GM18873 (cell line): ENCODE data around the gene SLC29A3.

Experiments
- ATAC-seq: cut with Tn5 transposase; IDR thresholded peaks from one replicate; pipeline ENCODE4 v1.9.1; 2021; ENCODE audit warnings: mild to moderate bottlenecking, moderate library complexity, moderate number of reproducible peaks; ENCODE audit not compliant: unreplicated experiment, low FRiP score

SLC29A3 gene

DNA sequence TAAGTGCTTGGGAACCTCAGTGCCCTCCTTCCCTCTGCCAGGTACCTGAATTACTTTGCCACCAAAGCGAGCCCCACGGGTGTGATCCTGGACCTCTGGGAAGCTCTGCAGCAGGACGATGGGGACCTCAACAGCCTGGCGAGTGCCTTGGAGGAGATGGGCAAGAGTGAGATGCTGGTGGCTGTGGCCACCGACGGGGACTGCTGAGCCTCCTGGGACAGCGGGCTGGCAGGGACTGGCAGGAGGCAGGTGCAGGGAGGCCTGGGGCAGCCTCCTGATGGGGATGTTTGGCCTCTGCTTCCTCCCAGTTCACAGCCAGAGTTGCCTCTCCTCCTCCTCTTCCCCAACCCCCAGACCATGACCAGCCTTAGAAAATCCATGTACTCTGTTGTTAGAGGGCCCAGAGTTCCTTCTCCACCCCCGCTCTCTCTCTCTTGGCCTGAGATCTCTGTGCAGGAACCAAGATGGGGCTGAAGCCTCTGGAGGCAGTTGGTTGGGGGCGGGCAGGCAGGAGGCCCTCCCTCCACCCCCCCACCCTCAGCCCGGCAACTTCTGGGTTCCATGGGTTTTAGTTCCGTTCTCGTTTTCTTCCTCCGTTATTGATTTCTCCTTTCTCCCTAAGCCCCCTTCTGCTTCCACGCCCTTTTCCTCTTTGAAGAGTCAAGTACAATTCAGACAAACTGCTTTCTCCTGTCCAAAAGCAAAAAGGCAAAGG lies 19.8 kb upstream of the SLC29A3 start:
- ATAC-seq, result no peak

DNA sequence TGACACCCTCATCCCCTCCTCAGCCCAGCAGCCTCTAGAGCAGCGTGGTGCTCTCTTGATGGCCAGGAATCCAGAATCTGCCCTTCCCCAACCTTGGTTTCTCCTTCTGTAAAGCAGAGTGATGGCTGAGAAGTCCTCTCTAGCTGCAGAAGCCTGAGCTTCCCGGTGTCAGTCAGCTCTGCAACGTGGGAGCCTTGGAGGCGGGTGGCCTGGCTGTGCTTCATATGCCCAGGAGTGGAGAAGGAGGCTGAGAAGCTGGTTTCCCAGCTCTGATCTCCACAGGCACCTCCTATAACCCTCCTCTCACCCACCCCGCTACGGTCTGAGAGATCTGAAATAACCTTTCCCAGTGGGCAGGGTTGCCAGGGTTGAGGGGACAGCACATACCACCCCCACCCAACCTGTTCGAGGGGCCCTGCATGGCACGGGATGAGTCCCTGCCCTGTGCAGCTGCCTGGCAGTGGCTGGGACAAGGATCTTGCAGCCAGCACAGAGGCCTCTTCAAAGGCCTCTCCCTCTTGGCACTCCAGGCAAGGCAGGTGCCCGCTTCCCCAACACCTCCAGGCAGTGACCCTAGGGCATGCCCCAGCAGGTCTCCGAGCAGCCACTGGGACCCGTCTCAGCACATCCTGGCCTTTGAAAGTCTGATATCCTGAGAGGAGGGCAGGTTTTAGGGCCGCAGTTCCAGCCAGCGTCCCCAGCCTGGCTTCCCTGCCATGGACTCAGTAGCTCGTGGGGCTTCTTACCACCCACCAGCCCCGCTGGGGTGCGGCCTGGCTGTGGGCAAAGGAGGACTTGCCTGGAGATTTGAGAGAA lies 18.3 kb upstream of the SLC29A3 start:
- no peak for ATAC-seq

DNA sequence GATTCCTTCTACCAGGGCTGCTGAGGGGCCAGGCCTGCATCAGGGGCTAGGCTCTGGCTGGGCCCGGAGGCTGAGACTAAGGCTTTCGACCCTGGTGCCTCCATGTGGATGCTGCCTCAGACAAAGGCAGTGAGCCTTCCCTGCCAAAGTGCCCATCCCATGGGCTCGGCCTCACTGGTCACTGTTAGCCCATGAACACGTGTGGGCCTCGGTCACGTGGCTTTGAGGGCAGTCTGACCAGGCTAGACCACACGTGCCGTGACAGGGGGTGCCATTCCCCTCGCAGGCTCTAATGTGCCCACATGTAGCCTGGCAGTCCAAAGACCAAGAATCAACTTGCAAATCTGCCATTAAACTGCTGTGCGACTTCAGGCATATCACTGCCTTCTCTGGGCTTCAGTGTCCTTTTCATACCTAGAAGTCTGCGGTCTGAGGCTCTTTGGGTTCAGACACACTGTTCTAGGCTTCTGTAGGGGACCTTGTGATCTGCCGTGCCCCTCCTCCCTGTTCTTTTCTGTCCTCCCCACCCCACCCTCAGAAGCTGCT lies 17.6 kb upstream of the SLC29A3 start:
- no peak for ATAC-seq

DNA sequence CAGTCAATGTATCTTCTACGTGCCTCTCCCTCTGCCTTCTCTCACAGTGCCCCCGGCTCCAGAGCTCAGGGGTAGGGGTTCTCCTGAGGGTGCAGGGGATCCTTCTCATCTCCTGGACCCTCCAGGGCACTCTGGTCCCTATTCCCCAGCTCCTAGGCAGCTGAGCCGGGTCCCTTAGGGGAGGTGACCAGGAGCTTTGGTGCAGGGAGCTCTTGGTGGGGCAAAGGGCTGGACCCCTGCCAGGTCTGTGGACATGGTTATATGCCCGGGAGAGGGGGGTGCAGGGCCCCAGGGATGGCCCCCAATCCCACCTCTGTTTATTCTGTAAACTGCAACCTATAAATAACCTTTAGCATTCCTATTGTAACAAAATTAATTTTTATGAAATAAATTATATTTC lies 16.6 kb upstream of the SLC29A3 start:
- ATAC-seq, result no peak

DNA sequence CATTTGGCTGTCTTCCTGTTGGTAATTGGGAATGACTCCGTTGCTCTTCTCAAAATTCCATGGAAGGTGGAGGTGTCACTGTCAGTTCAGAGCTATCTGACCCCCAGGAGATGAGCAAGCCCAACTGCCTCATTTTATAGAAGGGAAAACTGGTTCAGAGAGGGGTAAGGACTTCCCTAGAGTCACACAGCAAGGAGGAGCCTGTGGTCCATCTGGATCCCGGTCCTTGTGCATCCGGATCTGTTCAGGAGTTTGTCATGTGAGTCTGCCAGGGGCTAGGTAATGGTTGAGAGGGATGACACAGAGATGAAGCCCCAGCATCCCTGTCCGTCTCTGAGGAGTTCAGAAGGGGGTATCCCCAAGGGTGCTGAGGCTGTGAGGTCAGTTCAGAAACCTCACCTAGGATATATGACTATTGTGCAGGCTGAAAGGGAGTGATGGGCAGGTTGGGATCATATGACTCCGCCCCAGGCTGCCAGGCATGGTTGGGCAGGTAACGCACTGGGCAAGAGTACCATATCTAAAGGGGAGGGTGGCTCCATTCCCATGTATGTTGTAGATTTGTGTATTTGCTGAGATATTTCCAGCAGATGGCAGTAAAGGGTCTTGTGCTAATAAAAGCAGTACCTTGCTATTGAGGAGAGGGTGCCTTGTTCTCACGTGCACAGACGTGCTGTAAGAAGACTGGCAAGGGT lies 16.0 kb upstream of the SLC29A3 start:
- no peak for ATAC-seq

DNA sequence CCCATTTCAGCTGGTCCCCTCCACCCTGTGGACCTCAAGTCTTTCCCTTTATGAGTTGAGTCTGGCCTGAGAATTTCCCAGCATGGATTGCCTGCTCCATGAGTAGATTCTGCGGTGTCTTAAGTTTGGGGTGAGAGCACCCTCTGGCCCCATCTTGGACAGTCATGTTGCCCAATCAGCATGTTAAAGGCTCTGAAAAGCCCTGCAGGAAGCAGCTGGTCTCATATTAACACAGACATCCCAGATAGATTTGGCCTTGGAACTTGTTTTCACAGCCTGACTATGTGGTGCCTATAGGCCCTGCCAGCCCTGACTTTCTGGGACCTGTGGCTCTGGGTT lies 15.5 kb upstream of the SLC29A3 start:
- ATAC-seq, result no peak

DNA sequence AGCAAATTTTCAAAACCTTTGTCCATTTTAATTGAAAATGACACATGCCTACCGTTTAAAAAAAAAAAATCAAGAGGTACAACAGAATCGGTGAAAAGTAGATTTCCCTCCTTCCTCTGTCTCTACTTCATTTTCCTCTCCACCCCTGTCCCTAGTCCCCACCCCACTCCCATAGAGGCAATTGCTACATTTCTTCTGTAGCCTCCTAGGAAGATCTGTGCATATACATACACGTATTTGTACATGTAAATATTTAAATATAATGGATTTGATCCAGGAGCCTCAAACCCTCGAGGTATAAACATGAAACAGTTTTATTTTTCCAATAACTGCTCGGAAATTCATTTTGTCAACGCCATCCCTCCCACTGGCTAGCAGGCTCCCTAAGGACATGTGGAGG lies 14.1 kb upstream of the SLC29A3 start:
- ATAC-seq, result no peak

DNA sequence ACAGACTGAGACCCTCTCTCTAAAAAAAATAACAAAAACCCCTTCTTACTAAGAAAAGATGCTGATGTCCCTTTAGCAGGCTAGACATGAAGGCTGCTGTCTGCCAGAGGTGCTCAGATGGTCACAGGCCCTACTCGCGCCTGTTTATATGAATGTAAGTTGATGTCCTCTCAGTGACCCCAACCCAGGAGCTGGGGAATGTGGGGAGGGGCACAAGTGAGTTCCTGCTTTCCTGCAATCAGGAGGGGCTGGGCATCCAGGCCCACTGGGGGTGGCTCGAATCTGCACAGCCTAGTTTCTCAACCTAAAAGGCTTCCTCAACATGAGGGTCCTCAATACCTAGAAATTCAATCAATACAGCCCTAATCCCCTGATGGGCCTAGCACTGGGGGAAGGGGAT lies 12.1 kb upstream of the SLC29A3 start:
- ATAC-seq, result no peak

DNA sequence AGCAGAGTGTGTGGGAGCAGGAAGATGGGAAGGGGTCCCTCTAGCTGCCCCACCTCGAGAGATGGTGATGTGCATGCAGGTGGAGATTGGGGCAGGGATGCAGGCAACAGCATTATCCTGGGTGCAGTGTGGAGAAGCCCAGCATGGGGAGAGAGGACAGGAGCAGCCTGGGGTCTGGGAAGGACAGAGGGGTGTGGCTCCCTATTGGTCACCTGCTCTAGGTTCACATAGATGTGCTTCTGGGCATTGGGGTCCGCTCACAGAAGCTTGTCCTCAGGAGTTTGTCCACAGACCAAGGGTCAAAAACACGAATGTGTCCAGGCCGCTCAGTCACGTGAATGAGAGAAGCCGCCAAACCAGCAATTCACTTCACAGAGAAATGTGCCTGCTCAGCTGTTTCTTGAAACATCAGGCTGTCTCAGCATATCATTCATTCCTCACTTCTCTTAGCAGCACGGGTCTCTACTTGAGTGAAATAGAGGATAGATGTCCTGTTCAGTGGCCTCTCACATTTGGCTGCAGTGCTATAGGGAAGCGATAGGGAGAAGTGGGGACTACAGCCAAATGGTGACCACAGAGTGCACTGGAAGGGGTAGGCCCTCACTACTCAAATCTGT lies 11.5 kb upstream of the SLC29A3 start:
- no peak for ATAC-seq

DNA sequence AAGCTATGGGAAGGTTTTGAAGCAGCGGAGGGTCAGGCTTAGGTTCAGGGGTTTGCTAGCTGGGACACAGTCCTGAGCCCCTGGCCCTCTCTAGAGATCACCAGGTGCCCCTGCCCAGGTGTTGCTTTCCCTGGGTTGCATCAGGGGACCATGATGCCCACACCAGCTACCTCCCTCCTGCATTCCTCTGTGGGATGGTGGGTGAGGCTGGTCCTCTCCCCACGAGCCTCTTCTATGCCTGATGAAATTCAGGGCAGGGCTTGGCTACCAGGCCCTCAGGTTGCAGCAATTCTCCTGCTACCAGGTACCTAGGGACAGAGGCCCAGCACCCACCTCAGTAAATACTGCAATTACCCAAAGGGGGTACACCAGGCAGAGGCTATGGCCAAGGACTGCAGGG lies 10.8 kb upstream of the SLC29A3 start:
- ATAC-seq, result no peak

DNA sequence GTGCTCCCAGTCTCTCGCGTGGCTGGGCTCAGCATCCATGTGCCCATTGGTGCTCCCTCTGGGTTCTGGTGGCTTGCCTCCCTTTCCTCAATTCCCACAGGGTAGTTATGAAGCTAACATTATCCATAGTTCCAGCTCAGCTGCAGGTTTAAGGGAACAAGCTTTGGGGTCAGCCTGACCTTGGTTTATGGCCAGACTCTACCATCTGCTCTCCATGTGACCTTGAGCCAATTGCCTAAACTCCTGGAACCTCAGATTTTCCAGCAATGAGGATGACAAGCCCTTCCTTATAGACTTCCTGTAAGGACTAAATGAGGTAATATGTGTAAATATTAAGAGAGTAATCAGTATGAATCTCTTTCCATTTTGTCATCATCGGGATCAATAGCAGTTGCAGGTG lies 10.1 kb upstream of the SLC29A3 start:
- ATAC-seq, result no peak

DNA sequence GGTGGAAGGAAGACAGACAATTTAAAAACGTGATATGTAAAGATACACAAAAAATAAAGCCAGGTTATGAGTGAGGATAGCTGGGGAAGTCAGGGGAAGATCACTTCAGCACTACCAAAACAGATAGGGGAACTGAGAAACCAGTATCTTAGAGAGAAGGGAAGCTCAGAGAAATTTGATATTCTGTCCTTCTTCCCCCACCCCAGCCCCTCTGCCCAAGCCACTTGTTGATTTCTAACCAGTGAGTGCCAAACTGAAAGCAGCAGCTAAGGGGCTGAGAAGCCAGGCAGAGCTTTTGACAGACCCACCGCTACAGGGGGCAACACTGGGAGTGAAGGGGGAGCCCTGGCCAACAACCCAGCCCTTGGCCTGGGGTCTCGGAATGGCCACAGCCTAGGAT lies 9.1 kb upstream of the SLC29A3 start:
- no peak for ATAC-seq

DNA sequence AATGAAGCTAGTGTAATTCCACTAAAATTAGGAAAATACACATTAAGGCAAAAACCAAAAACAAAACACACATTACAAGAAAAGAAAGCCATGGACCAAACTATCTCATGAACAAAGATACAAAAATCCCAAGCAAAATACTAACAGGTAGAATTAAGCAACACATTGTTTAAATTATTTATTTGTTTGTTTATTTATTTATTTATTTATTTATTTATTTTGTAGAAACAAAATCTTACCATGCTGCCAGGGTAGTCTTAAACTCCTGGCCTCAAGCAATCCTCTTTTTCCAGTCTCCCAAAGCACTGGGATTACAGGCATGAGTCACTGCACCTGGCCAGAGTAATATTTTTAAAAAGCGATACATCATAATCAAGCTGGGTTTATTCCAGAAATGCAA lies 6.8 kb upstream of the SLC29A3 start:
- ATAC-seq, result no peak

DNA sequence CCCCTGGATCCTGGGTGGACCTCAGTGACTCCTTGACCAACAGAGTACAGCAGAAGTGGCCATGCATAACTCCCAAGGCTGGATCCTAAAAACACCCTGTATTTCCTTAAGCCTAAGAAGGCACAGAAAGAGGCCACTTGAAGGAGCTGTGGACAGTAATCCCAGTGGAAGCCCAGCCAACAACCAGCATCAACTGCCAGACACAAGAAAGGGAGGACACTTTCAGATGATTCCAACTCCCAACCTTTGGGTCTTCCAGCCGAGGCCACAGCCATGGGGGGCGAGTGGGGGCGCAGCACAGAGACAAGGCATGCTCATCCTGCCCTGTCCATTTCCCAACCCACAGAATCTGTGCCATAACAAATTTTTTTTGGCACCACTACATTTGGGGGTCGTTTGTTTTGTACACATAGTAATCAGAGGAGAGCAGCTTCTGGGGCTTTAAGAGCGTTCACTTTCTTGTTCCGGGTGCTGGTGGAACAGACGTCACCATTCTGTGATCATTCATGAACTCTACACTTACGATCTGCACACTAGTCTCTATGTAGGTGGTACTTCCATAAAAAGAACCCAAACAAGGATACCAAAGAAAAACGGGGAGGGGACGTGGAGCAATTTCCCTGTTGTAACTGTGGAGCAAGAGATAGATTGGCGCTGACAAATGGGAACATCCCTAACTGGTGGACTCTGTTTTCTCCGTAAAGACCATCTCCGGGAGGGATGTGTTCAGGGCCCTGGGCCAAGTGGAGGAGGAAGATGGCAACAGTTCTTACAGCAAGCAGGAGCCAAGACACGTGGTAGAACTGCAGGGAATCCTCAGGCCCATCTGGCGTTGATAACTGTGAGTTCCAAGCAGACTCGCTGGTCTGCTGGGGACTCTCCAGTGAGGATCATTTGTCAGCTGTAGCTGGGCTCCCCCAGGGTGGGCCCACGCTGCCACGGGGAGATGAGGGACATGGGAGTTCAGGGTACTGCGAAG lies 6.0 kb upstream of the SLC29A3 start:
- ATAC-seq, result no peak

DNA sequence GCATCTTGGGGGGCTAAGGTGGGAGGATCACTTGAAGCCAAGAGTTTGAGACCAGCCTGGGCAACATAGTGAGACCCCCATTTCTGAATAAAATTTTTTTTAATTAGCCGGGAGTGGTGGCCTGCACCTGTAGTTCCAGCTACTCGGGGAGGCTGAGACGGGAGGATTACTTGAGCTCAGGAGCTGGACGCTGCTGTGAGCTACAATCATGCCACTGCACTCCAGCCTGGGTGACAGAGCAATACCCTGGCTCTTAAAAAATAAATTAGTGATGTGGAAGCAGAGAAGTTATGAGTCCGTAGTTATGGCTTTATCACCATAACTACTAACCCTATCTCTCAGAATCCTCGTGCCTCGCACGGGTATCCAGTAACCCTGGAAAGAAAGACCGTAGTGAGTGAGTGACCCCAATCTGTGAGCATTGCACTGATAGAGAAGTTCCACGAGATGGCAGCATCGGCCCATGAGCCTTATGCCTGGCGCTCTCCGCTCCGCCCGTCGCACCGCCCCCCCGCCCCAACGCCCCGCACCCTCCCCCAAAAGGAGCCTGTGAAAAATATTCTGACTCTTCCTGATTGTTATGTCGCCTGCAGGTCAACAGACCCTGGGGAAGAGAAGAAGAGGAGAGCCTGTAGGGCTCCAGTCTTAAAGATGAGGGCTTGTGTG lies 4.9 kb upstream of the SLC29A3 start:
- no peak for ATAC-seq

DNA sequence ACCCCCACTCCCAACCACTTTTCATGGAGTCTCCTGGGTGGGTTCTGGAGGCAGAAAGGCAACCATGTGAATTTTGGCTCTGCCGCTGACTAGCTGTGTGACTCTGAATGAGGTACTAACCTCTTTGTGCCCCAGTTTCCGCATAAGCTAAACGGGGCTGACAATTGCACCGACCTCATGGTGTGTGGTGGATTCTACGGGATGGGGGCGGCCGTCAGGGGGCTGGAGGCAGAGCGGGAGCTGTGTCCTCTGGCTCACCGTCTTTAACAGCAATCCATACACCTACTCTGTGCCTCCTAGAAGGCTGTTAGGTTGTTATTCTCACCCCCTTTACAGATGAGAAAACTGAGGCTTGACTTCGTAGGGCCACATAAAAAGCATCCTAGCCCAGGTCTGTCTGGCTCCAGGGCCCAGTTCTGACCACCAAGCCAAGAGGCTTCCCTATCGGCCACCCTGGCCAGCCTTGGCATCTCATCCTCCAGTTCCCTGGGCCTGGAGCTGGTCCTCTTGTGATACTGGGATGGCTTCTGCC lies 4.3 kb upstream of the SLC29A3 start:
- no peak for ATAC-seq

DNA sequence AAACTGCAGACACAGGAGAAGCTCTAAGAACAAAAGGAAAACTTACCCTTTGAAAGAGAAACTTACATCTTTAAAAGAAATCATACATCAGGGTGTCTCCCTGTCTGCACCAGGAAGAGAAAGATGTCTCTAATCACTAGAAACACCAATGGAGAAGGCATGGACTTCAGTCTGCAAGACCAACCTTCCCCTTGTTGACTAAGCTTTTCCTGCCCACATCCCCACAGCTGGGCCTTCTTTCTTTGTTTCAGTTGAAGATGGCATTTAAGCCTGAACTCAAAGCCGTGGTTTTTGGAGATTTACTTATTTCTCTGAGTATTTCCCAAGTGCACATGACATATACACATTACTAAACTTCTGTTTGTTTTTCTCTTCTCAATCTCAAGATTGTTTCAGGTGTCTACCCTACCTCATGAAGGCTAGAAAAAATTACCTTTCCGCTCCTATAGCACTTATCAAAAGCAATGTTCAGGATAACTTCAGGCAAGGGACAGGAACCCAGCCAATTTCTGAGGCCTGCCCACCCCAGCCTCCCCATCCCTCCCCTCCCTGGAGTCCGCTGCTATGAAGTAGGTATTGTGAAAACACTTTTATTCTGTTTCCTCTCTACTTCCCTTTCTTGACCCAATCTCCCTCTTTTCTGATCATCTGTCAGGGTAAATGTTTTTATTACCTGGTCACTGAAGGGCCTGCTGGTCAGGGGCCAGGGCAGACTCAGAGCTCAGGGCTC lies 2.8 kb upstream of the SLC29A3 start:
- no peak for ATAC-seq

DNA sequence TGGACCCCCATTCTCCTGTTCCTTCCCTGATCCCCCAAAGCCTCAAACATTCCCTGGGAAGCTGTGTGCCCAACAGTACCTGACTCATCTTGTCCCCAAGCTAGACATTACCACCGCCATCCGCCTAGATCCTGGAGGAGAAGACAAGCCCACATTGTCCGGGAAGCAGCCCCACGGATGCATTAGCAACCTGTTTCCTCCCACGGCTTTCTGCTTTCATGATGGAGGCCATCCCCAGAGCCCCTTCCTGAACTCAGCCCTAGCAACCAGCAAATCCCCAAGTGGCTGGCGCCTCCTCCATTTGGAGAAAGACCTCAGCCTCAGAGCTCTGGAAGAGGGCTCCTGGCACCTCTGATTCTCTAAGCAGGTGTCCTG lies 2.3 kb upstream of the SLC29A3 start:
- no peak for ATAC-seq
